Right lobe of liver (tissue), 6 donors: ENCODE measurements around the gene RHBDF1. TPM values are rescaled to one million over a fixed set of nuclear protein-coding genes. Genes with fewer than 3 reads are reported as not detected.
A peak's percentile ranks its signal among the peaks of the same experiment; 100 is the strongest.
"Not testable (repeated sequence)": the region's sequence is repeated elsewhere in the genome, so short reads cannot be mapped to it uniquely, and the experiment has no call there.

Experiments used
- ATAC-seq, 4 donors: fragments of 200-7000 bp; cut with Tn5 transposase; one replicate each; pipeline ENCODE4 v1.9.1; 2020; ENCODE audit warnings: mild to moderate bottlenecking in 4 of 4, moderate library complexity in 4 of 4
- DNase-seq, 3 donors: peaks; one replicate each; pipeline ENCODE4 v3.0.0-alpha.2; 2020
- H3K27ac ChIP-seq, 3 donors: fragments of 200-600 bp; one replicate each; pipeline ENCODE4 v1.8.0; 2022
- H3K27me3 ChIP-seq, 2 donors: fragments of 200-600 bp; one replicate each; pipeline ENCODE4 v1.8.0; 2022
- H3K36me3 ChIP-seq, 4 donors: fragments of 200-600 bp; sonication (generic) in 1 of 4; one replicate each; pipeline versions ENCODE4 v1.5.1 to v1.8.0; 2017 to 2022; ENCODE audit warnings: control low read depth in 1 of 4
- H3K4me1 ChIP-seq, 4 donors: fragments of 200-600 bp; sonication (generic) in 1 of 4; one replicate each; pipeline versions ENCODE4 v1.5.1 to v1.8.0; 2017 to 2022; ENCODE audit warnings: control low read depth in 1 of 4
- H3K4me3 ChIP-seq, 3 donors: fragments of 200-600 bp; one replicate each; pipeline ENCODE4 v1.8.0; 2022
- H3K9me3 ChIP-seq, 4 donors: fragments of 200-600 bp; sonication (generic) in 1 of 4; one replicate each; pipeline versions ENCODE4 v1.5.1 to v1.8.0; 2017 to 2022; ENCODE audit warnings: control low read depth in 1 of 4
- CTCF ChIP-seq, 4 donors: fragments of 200-600 bp in 3 of 4; fragments of 450-650 bp in 1 of 4; IDR thresholded peaks; one replicate each; pipeline versions ENCODE4 v1.5.1 to v1.8.0; 2016 to 2022; ENCODE audit warnings: antibody characterized with exemption in 4 of 4, mild to moderate bottlenecking in 2 of 4
- POLR2A ChIP-seq: fragments of 450-650 bp; IDR thresholded peaks from one replicate; pipeline ENCODE4 v1.6.1; 2017; ENCODE audit warnings: antibody characterized with exemption, mild to moderate bottlenecking
- WGBS: methylation state at CpG from one replicate; pipeline ENCODE4 v1.1.6; 2018; ENCODE audit warnings: low coverage, low lambda C conversion rate; ENCODE audit not compliant: insufficient coverage; ENCODE audit errors: missing lambda C conversion rate; 5-methylcytosine and 5-hydroxymethylcytosine counted together
- intact Hi-C, 2 donors: fragments of 100-400 bp; cut with DNase I; formaldehyde crosslinking; loops; one replicate each; pipeline versions ENCODE4 v1.11.2 to v1.14.1; 2022
- total RNA-seq, 6 experiments: library from RNA; depleted of rRNA in 2 of 6; stranded (reverse); fragments of >200 nt in 2 of 6; fragmentation: NEBNext Ultra II Directional in 3 of 6; extraction: Animal tissue kit (Norgen Biotek cat#: 25700) in 3 of 6; gene quantifications; one replicate each; pipeline versions ENCODE4 v1.1.0 to v1.2.4, GENCODE V29; 2016 to 2023
- donor health status: DM: no; HTN: yes; CAD: no.
- donor health status: DM: no; HTN: no; CAD: no.
- donor health status: DM: no; HTN: no; CAD: no.
- donor health status: DM: no; HTN: yes; CAD: no.
- donor health status: DM: no; HTN: yes; CAD: no.

The RHBDF1 gene
- total RNA-seq, 6 experiments from 2014 or later, result 5.0 to 14.3 (median 7.1) TPM

GRCh38 chr16:47234-47633 is 25.2 kb downstream of the RHBDF1 start:
- peaks cover 0 to 11% (median 2%) of the 10 kb centered on the region in 4 donors for H3K36me3 ChIP-seq
- DNase-seq (no peak), ATAC-seq (no peak)
- H3K27me3 ChIP-seq, result no peaks in the 10 kb centered on the region
- WGBS, result 92% methylated on average over 7 of the region's 7 CpGs
- no peaks in the 10 kb centered on the region for H3K9me3 ChIP-seq
- H3K4me1 ChIP-seq, result peaks cover 0 to 16% (median 0%) of the 10 kb centered on the region in 4 donors
- no peak overlapping the region for H3K27ac ChIP-seq
- TF ChIP-seq POLR2A (no peak), CTCF (IDR thresholded peaks at IDR 0.05) (no peak)
- intact Hi-C loops, result no loop called here
- H3K4me3 ChIP-seq, result no peak overlapping the region

GRCh38 chr16:46510-46909 is 25.9 kb downstream of the RHBDF1 start:
- 98% methylated on average over 7 of the region's 7 CpGs for WGBS
- Histone ChIP-seq H3K36me3 (peaks cover 0 to 11% (median 2%) of the 10 kb centered on the region in 4 donors), H3K4me1 (peaks cover 0 to 12% (median 0%) of the 10 kb centered on the region in 4 donors)
- intact Hi-C loops, ATAC-seq, H3K9me3 ChIP-seq, H3K4me3 ChIP-seq, H3K27me3 ChIP-seq, DNase-seq, H3K27ac ChIP-seq: not testable (repeated sequence)

- 34% methylated on average over 5 of the region's 5 CpGs for WGBS
- Histone ChIP-seq H3K36me3 (peaks cover 0 to 4% (median under 1%) of the 10 kb centered on the region in 4 donors), H3K27ac (no peak overlapping the region), H3K4me1 (peaks cover 0 to 12% (median 0%) of the 10 kb centered on the region in 4 donors), H3K9me3 (no peaks in the 10 kb centered on the region), H3K27me3 (no peaks in the 10 kb centered on the region), H3K4me3 (no peak overlapping the region)
- no peak for TF ChIP-seq POLR2A
- TF ChIP-seq CTCF (IDR thresholded peaks at IDR 0.05), result no peak
- intact Hi-C loops, result no loop called here
- DNase-seq (no peak), ATAC-seq (peak; percentile 75 to 85 (median 82))
Observed at GRCh38 chr16:45454-45853, 27.0 kb downstream of the RHBDF1 start.

- H3K36me3 ChIP-seq, result peaks cover 0 to 4% (median 0%) of the 10 kb centered on the region in 4 donors
- no peak overlapping the region for H3K4me3 ChIP-seq
- 93% methylated on average over 8 of the region's 8 CpGs for WGBS
- intact Hi-C loops, result no loop called here
- no peaks in the 10 kb centered on the region for H3K9me3 ChIP-seq
- ATAC-seq (no peak), DNase-seq (no peak)
- TF ChIP-seq POLR2A, result no peak
- TF ChIP-seq CTCF (IDR thresholded peaks at IDR 0.05), result no peak
- no peaks in the 10 kb centered on the region for H3K27me3 ChIP-seq
- H3K4me1 ChIP-seq, result peaks cover 0 to 12% (median 0%) of the 10 kb centered on the region in 4 donors
- no peak overlapping the region for H3K27ac ChIP-seq
Observed at GRCh38 chr16:44655-45054, 27.8 kb downstream of the RHBDF1 start.

- TF ChIP-seq CTCF (IDR thresholded peaks at IDR 0.05) (no peak), POLR2A (no peak)
- Histone ChIP-seq H3K4me1 (peaks cover 0 to 12% (median 0%) of the 10 kb centered on the region in 4 donors), H3K27ac (no peak overlapping the region), H3K27me3 (no peaks in the 10 kb centered on the region), H3K9me3 (no peaks in the 10 kb centered on the region), H3K36me3 (peaks cover 0 to 4% (median 0%) of the 10 kb centered on the region in 4 donors), H3K4me3 (no peak overlapping the region)
- intact Hi-C loops, result no loop called here
- 80% methylated on average over 5 of the region's 5 CpGs for WGBS
- DNase-seq, result no peak
- ATAC-seq, result no peak
Observed at GRCh38 chr16:43294-43693, 29.1 kb downstream of the RHBDF1 start.
